Suprapubic skin (tissue), 3 donors: Measurements from ENCODE around the gene TAS1R1.

Source experiments
- CTCF ChIP-seq, 2 donors: fragments of 200-600 bp in 1 of 2; fragments of 450-650 bp in 1 of 2; sonication (generic) in 1 of 2; IDR thresholded peaks; one replicate each; pipeline ENCODE4 v1.5.1; 2016 to 2019; ENCODE audit warnings: antibody characterized with exemption in 2 of 2, mild to moderate bottlenecking in 1 of 2, moderate library complexity in 1 of 2
- EP300 ChIP-seq: sonication (generic); formaldehyde crosslinking; IDR thresholded peaks from one replicate; pipeline ENCODE4 v1.6.1; 2017; ENCODE audit warnings: antibody characterized with exemption

- no peak for TF ChIP-seq CTCF (IDR thresholded peaks at IDR 0.05)
- TF ChIP-seq EP300 = no peak
Measured at GRCh38 chr1:6594977-6595740, 40.1 kb downstream of the TAS1R1 start.
